Occipital lobe (tissue), 2 donors: Measurements from ENCODE around the gene LIG3. TPM values are rescaled to one million over a fixed set of nuclear protein-coding genes. Genes with fewer than 3 reads are reported as not detected.
"Not testable (repeated sequence)": the region's sequence is repeated elsewhere in the genome, so short reads cannot be mapped to it uniquely, and the experiment has no call there.

Experiments used
- DNase-seq: peaks from one replicate; lab custom pipeline; 2025; lab: John Stamatoyannopoulos, UW
- total RNA-seq: library from RNA; depleted of rRNA; stranded (reverse); fragments of >200 nt; gene quantifications from one replicate; pipeline ENCODE4 v1.2.3, GENCODE V29; 2014

LIG3 gene
- total RNA-seq, 1 donor from 2014 or later = 20.6 TPM

- no peak for DNase-seq
These were observed 61.1 kb downstream of the LIG3 start for GRCh38 chr17:35041390-35041789.

DNA sequence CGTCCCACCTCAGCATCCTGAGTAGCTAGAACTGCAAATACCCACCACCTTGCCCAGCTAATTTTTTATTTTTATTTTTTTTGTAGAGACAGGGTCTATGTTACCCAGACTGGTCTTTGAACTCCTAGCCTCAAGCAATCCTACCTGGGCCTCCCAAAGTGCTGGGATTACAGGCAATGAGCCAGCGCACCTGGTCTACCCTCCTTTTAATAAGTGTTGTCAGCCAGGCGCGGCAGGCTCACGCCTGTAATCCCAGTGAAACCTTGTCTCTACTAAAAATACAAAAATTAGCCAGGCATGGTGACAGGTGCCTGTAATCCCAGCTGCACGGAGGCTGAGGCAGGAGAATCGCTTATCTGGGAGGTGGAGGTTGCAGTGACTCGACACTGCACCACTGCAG, 63.9 kb downstream of the LIG3 start:
- DNase-seq = no peak

DNA sequence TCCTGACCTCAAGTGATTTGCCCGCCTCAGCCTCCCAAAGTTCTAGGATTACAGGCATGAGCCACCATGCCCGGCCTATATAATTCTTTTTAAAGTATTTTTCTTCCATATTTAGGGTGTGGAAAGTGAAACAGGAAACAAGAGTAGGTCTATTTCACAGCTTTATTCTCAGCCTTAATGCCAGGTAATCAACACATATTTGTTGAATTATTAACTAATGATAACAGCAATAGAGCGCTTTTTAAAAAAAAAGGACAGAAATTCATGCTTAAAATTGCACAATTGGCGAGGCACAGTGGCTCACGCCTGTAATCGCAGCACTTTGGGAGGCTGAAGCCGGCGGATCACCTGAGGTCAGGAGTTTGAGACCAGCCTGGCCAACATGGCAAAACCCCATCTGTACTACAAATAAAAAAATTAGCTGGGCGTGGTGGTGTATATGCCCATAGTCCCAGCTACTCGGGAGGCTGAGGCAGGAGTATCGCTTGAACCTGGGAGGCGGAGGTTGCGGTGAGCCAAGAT, 65.2 kb downstream of the LIG3 start:
- not testable (repeated sequence) for DNase-seq

- DNase-seq = no peak
These were observed 65.9 kb downstream of the LIG3 start for GRCh38 chr17:35046245-35046644.

GRCh38 chr17:35046740-35047283, 66.5 kb downstream of the LIG3 start:
- no peak for DNase-seq

DNA sequence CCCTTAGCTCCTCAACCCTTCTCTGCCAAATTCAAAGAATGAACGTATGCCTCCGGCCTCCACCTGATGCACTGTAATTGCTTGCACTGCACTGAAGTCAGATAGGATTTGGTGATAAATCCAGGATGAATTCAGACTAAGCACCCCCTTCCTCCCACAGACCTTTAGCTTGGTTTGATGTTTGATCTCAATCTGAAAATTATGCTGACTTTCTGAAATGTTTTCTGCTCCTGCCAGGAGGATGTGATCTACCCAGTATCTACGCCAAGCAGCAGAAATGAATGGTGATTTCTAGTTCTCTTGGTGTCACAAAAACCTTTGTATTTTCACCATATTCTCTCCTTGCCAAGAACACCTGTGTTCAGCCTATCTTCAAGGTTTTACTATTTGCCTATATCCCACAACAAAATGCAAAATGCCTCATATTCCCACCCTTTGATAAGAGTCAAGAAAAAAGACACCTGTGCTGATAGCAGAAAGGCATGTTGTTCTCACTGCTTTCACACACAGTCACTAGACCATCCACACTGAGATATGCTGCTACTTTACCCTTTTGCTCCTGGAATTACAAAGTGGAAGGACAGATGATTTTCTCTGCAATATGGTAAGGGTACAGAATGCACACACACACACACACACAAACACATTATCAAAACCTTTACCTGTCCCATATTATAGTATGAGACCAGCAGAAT, 68.5 kb downstream of the LIG3 start:
- DNase-seq = no peak

- DNase-seq = no peak
These were observed 69.9 kb downstream of the LIG3 start for GRCh38 chr17:35050170-35050569.

GRCh38 chr17:35051183-35051578, 70.9 kb downstream of the LIG3 start:
- no peak for DNase-seq

DNA sequence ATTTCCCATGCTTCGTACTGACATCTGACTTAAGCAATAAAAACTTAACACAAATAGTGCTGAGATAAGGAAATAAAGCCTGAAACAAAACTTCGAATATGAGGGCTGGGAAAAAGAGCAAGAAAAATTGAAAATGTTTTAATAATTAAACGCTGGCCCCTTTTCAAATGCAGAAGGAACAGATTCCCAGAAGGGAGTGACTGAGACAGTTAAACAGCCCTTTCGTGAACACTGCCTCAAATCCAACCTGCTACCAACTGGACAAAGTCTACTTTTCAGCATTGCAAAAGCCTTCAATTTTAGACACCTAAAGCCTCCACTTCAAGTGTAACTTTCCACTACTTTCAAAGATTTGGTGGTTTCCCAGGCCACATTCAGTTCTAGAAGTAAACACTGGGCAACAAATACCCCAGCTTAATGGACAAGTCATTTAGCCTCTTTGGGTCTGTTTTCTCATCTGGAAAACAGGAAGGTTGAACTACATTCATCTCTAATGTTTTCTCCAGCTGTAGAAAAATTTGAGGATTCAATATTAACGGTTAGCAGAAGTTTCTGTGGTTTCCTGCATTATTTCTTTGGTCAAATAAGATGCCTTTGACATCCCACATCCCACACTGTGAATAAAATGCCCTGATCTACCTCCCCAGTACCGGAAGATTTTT, 71.4 kb downstream of the LIG3 start:
- no peak for DNase-seq

- no peak for DNase-seq
These were observed 71.9 kb downstream of the LIG3 start for GRCh38 chr17:35052241-35052610.

GRCh38 chr17:35052780-35053179, 72.5 kb downstream of the LIG3 start:
- DNase-seq = no peak

DNA sequence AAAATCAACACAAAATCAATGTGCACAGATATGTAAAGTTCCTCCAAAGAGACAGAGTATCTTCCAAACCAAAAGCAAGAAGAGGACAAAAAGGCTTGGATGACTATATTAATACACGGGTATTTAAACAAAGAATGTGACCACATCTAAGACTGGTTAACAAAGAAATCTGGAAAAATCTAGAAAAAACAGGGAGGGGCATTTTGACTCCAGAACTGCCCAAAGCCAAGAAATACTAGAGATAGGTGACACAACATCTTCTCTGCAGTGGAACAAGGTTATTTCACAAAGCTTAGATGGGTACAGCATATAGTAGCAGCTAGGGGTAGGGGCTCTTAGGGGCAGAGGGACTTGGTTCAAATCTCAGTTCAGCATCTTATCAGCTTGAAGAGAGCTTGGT, 72.9 kb downstream of the LIG3 start:
- no peak for DNase-seq

DNA sequence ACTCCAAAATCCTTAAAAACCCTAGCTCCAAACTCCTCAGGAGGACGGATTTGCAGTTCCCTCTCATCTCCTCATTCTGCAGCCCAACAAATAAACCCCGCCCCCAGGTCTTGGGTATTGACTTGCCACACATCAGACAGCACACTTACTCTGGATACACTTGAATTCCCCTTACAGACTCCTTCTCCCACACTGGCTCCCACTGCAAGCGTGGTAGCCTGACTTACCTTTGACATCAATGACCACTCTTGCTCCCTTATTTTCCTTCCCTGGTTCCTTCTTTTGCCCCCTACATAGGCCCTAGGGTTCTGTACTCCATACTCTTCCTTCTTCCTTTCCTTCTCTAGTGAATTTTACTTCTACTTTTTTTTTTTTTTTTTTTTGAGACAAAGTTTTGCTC, 75.7 kb downstream of the LIG3 start:
- DNase-seq = no peak

DNA sequence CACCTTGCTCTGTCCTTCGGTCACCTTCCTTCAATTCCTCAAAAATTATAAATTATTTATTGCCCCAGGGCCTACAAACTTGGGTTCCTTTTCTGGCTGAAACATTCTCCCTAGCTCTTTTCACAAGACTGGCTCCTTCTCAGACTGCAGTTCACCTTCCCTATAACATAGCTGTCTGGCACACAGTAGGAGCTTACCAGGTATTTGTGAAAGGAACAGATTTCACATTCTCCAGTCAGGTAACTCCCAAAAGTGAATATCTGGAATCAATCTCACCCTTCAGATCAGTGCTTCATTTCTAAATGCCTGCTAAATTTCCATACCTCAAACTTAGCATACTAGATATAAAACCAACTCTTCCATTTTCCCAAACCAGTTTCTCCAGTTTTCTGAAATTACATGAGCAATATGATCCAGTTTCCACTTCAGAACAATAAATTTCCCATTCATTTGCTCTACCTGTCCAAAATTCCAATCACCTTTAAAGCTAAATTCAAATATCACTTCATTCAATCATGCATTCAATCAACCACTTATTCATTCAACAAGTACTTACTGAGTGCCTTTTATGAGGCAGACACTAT, 77.1 kb downstream of the LIG3 start:
- no peak for DNase-seq

Other genes starting within 250 kb of the LIG3 start
- gene CCT6B, start 19.1 kb upstream of the LIG3 start, total RNA-seq = 2.3 TPM
- gene ZNF830, start 19.0 kb upstream of the LIG3 start, total RNA-seq = 18.4 TPM
- 7.8 TPM for gene RFFL, start 83.2 kb downstream of the LIG3 start, total RNA-seq
- 8.6 TPM for gene RAD51D, start 139.3 kb downstream of the LIG3 start, total RNA-seq
- gene FNDC8, start 141.1 kb downstream of the LIG3 start, total RNA-seq = not detected
- gene NLE1, start 161.8 kb downstream of the LIG3 start, total RNA-seq = 22.8 TPM
- 0.31 TPM for gene UNC45B, start 167.3 kb downstream of the LIG3 start, total RNA-seq
- gene SLC35G3, start 213.9 kb downstream of the LIG3 start, total RNA-seq = not detected